Melanocyte of skin (primary cell): Measurements from ENCODE around the gene SYDE2. TPM values are rescaled to one million over a fixed set of nuclear protein-coding genes. Genes with fewer than 3 reads are reported as not detected.

Source experiments
- small RNA-seq, 2 donors: library from RNA; depleted of rRNA; stranded (forward); fragments of <200 nt; gene quantifications; one replicate each; pipeline ENCODE3, GENCODE V24; 2012
- total RNA-seq, 2 donors: library from RNA; depleted of rRNA; stranded (reverse); fragments of >200 nt; gene quantifications; 2 replicates each; pipeline ENCODE4 v1.2.3, GENCODE V29; 2012

The SYDE2 gene
- 1 to 10 TPM; 2.4 to 3.0 TPM for total RNA-seq

DNA sequence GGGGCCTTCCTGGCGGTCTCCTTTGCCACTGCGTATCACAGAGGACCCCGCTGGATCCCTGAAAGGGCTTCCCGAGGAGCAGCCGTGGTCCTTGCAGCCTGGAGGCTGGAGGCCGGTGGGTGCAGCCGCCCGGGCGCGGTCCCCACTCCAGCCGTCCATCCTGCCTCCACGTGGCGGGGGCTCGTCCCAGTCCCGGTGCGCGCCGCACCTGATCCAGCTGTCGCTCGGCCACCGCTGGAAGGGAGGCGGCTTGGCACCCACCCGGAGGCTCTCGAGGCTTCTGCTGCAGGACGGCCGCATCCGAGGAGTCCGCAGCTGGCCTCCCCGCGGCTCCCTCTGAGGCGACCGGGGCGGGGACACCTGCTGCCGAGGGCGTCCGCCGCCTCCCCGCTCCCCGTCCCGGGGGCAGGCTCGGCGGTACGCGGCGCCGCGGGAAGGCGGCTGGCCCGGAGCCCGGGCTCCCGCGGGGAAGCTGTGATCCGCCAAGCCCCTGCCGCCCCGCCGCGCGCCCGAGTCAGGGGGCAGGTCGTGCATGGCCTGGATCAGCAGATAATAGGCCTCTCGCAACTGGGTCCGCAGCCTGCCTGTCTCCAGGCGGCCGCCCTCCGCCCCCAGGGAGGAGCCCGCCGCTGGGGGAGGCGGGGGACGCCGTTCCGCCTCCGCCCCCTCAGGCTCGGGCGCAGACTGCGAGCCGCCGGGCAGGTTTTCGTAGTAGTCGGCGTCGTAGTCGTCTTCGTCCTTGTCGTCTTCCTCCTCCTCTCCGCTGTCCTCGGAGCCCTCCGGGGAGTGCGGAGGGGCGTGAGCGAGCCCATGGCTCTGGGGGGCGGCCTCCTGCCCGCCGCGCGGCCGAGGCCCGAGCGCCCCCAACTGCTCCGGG lies at the start of gene SYDE2:
Gene SYDE2, minus strand, starts transcription at position 554 of the 877 bp plus-strand sequence. Its CDS starts 20 bp downstream, at position 534.

Small RNAs within 50 kb of the gene (small RNA-seq; reads per million reads assigned to genes)
- 0.06 to 0.13 reads per million in 2 donors for gene MIR4423

Other genes starting within 250 kb of the SYDE2 start
- gene MCOLN2, start 203.9 kb downstream of the SYDE2 start, total RNA-seq: 1 to 10 TPM; 4.8 to 7.3 TPM
- gene MCOLN3, start 152.5 kb downstream of the SYDE2 start, total RNA-seq: 10 to 100 TPM in 1 of 2 donors, 1 to 10 TPM in 1; 8.6 to 13.0 TPM
- 1 to 10 TPM; 8.7 to 9.3 TPM for gene C1orf52, start 58.6 kb upstream of the SYDE2 start, total RNA-seq
- 10 to 100 TPM; 18.6 to 23.6 TPM for gene BCL10, start 75.6 kb upstream of the SYDE2 start, total RNA-seq